GM12892 (cell line): ENCODE results near the gene ZNRD2.

Source experiments
- POLR2A ChIP-seq: IDR thresholded peaks from 2 replicates; pipeline ENCODE4 v1.6.1; 2011; ENCODE audit warnings: low read depth, low read length, control low read depth
- POLR2AphosphoS5 ChIP-seq: IDR thresholded peaks from 2 replicates; pipeline ENCODE4 v1.6.1; 2011; ENCODE audit warnings: low read depth, low read length, control low read depth

DNA sequence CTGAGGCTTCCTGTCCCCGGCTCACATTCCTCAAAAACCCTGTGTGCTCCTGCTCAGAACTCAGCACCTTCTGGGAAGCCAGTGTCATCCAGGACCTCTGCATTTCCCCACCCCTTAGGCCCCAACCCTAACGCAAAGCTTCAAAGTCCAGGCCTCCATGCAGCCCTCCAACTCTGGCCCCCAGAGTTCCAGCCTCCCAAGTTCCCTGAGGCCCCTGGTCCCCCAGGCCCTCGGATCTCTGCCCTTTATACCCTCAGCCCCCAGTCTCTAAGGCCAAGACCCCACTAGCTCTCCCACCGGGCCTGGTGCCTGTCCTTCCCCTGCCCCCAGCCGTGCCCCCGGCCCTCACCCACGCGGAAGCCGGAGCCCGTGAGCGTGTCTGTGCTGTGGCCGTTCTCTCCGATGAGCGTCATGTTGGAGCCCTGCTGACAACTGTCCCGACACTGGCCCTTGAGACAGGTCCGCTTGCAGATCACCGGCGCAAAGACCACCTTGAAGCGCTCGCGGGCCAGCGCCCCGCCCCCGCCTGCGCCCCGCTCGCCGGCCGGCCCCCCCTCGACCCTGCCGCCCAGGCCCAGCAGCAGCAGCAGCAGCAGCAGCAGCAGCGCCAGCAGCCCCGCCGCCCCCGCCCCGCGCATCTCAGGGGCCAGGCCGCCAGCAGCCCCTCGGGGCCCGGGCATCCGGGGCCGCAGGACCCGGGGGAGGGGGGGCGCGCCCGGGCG, 12.8 kb upstream of the ZNRD2 start:
- TF ChIP-seq POLR2A (no peak), POLR2AphosphoS5 (no peak)
